ENCODE results near the gene RBBP8NL.

DNA sequence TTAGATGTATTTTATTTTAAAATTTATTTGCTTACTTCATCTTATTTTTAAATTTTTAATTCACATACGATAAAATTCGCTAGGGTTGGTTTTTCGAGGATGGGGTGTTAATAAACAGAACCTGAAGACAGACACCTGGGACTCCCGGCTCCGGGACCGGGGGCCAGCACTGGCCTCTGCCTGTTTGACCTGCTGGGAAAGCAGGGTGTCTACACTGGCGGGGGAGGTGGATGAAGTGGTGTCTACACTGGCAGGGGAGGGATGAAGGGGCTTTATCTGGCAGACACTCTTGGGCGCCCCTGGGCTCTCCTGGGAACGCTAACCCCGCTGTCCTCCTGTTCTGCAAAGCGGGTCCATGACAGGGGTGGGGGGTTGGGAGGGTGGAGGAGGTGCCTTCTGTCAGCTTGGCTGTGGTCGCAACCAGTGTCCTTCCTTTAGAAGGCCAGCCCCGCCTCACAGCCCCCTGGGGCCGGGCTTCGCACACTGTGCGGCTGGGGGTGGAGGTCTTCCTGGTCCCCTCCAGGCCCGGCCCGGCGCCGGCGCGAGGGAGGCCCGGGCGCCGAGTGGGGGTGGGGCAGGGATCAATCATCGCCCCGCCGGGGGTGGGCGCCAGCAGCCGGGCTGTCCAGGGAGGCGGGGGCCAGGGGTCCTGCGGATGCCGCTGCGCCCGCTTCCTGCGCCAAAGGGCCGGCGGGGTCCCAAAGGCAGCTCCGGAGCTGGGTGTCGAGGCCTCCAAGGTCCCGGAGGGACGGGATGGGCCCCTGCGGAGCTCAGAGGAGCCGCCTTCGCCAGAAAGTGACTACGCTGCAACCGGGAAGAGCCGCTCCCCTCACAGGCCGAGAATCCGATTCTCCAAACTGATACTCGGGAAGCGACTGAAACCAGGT, 46.6 kb upstream of the RBBP8NL start:
- TF ChIP-seq, protein P1, sequence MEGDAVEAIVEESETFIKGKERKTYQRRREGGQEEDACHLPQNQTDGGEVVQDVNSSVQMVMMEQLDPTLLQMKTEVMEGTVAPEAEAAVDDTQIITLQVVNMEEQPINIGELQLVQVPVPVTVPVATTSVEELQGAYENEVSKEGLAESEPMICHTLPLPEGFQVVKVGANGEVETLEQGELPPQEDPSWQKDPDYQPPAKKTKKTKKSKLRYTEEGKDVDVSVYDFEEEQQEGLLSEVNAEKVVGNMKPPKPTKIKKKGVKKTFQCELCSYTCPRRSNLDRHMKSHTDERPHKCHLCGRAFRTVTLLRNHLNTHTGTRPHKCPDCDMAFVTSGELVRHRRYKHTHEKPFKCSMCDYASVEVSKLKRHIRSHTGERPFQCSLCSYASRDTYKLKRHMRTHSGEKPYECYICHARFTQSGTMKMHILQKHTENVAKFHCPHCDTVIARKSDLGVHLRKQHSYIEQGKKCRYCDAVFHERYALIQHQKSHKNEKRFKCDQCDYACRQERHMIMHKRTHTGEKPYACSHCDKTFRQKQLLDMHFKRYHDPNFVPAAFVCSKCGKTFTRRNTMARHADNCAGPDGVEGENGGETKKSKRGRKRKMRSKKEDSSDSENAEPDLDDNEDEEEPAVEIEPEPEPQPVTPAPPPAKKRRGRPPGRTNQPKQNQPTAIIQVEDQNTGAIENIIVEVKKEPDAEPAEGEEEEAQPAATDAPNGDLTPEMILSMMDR (conservative IDR thresholded peaks at IDR 0.05 in 1 of 2, IDR thresholded peaks at IDR 0.05 in 1 of 2; ENCODE audit: extremely low read depth in 1 of 2, insufficient read depth in 1 of 2, low read depth in 1 of 2, low read length in 2 of 2): no peak
- TF ChIP-seq EZH2 (IDR thresholded peaks at IDR 0.05; ENCODE audit: borderline replicate concordance, low read length): no peak

All from mammary epithelial cell (primary cell).